ENCODE measurements around the gene PDLIM4. TPM values are rescaled to one million over a fixed set of nuclear protein-coding genes. Genes with fewer than 3 reads are reported as not detected.

PDLIM4 gene
- total and polyA plus RNA-seq, 2 experiments from 2014 or later, result 25.2 to 31.8 TPM

GRCh38 chr5:132233081-132233480, 24.4 kb upstream of the PDLIM4 start:
- Mint-ChIP-seq H3K9me3 (no peaks in the 10 kb centered on the region), H3K4me3 (no peak overlapping the region), H3K4me1 (peaks cover 2% of the 10 kb centered on the region; the same call in 1 of the 3 replicates), H3K27ac (no peak overlapping the region), H3K36me3 (ENCODE audit: low read depth) (no peaks in the 10 kb centered on the region), H3K27me3 (ENCODE audit: insufficient read depth, low read depth, poor library complexity) (peaks cover 19% of the 10 kb centered on the region)
- ATAC-seq (no peak), DNase-seq (ENCODE audit: low spot score) (no peak)
- peaks cover 8% of the 10 kb centered on the region; the same call in 1 of the 2 replicates for H3K27me3 ChIP-seq (ENCODE audit: insufficient read depth)
- H3K27ac ChIP-seq (ENCODE audit: low read depth), result no peak overlapping the region
- no peaks in the 10 kb centered on the region for H3K79me2 ChIP-seq (replicated peaks; ENCODE audit: insufficient read depth)
- no peaks in the 10 kb centered on the region for H3K36me3 ChIP-seq (ENCODE audit: insufficient read depth)
- no peaks in the 10 kb centered on the region for H3K9me2 ChIP-seq (ENCODE audit: insufficient read depth)
- H2AFZ ChIP-seq, result no peak overlapping the region
- no peaks in the 10 kb centered on the region for H4K20me1 ChIP-seq (replicated peaks; ENCODE audit: insufficient read depth)
- TF ChIP-seq, protein P1, sequence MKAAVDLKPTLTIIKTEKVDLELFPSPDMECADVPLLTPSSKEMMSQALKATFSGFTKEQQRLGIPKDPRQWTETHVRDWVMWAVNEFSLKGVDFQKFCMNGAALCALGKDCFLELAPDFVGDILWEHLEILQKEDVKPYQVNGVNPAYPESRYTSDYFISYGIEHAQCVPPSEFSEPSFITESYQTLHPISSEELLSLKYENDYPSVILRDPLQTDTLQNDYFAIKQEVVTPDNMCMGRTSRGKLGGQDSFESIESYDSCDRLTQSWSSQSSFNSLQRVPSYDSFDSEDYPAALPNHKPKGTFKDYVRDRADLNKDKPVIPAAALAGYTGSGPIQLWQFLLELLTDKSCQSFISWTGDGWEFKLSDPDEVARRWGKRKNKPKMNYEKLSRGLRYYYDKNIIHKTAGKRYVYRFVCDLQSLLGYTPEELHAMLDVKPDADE (IDR thresholded peaks at IDR 0.05), result no peak
- TF ChIP-seq POLR2AphosphoS5 (IDR thresholded peaks at IDR 0.05; ENCODE audit: low read depth), result no peak
- TF ChIP-seq, protein P2, sequence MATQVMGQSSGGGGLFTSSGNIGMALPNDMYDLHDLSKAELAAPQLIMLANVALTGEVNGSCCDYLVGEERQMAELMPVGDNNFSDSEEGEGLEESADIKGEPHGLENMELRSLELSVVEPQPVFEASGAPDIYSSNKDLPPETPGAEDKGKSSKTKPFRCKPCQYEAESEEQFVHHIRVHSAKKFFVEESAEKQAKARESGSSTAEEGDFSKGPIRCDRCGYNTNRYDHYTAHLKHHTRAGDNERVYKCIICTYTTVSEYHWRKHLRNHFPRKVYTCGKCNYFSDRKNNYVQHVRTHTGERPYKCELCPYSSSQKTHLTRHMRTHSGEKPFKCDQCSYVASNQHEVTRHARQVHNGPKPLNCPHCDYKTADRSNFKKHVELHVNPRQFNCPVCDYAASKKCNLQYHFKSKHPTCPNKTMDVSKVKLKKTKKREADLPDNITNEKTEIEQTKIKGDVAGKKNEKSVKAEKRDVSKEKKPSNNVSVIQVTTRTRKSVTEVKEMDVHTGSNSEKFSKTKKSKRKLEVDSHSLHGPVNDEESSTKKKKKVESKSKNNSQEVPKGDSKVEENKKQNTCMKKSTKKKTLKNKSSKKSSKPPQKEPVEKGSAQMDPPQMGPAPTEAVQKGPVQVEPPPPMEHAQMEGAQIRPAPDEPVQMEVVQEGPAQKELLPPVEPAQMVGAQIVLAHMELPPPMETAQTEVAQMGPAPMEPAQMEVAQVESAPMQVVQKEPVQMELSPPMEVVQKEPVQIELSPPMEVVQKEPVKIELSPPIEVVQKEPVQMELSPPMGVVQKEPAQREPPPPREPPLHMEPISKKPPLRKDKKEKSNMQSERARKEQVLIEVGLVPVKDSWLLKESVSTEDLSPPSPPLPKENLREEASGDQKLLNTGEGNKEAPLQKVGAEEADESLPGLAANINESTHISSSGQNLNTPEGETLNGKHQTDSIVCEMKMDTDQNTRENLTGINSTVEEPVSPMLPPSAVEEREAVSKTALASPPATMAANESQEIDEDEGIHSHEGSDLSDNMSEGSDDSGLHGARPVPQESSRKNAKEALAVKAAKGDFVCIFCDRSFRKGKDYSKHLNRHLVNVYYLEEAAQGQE (IDR thresholded peaks at IDR 0.05; ENCODE audit: unreplicated experiment), result no peak
- no peak overlapping the region for H3K4me3 ChIP-seq
- no peak overlapping the region for H3K4me2 ChIP-seq
- H3K4me1 ChIP-seq (ENCODE audit: insufficient read depth), result no peaks in the 10 kb centered on the region
- H3F3A ChIP-seq (replicated peaks; ENCODE audit: low read depth), result 0 out of 2 replicates have a peak, but pooled peaks cover 3% of the 10 kb centered on the region

GRCh38 chr5:132233811-132234683, 23.4 kb upstream of the PDLIM4 start:
- peaks cover 14% of the 10 kb centered on the region for H3K27me3 Mint-ChIP-seq (ENCODE audit: insufficient read depth, low read depth, poor library complexity)
- H3K4me1 Mint-ChIP-seq, result peaks cover under 1% of the 10 kb centered on the region; the same call in 1 of the 3 replicates
- Histone ChIP-seq H3K4me3 (no peak overlapping the region), H3K4me1 (ENCODE audit: insufficient read depth) (no peaks in the 10 kb centered on the region), H3K27ac (ENCODE audit: low read depth) (no peak overlapping the region), H3K36me3 (ENCODE audit: insufficient read depth) (no peaks in the 10 kb centered on the region), H3K27me3 (ENCODE audit: insufficient read depth) (peaks cover 3% of the 10 kb centered on the region; the same call in 1 of the 2 replicates), H3K79me2 (replicated peaks; ENCODE audit: insufficient read depth) (no peaks in the 10 kb centered on the region), H2AFZ (no peak overlapping the region), H3K4me2 (no peak overlapping the region), H4K20me1 (replicated peaks; ENCODE audit: insufficient read depth) (no peaks in the 10 kb centered on the region), H3K9me2 (ENCODE audit: insufficient read depth) (no peaks in the 10 kb centered on the region), H3F3A (replicated peaks; ENCODE audit: low read depth) (no peaks in the 10 kb centered on the region)
- H3K9me3 Mint-ChIP-seq, result no peaks in the 10 kb centered on the region
- no peaks in the 10 kb centered on the region for H3K36me3 Mint-ChIP-seq (ENCODE audit: low read depth)
- H3K4me3 Mint-ChIP-seq, result no peak overlapping the region
- no peak for ATAC-seq
- DNase-seq (ENCODE audit: low spot score), result no peak
- H3K27ac Mint-ChIP-seq, result no peak overlapping the region
- TF ChIP-seq EZH2phosphoT487 (IDR thresholded peaks at IDR 0.05; ENCODE audit: unreplicated experiment), result no peak
- TF ChIP-seq JUNB (IDR thresholded peaks at IDR 0.05; ENCODE audit: unreplicated experiment), result no peak
- TF ChIP-seq, protein P3, sequence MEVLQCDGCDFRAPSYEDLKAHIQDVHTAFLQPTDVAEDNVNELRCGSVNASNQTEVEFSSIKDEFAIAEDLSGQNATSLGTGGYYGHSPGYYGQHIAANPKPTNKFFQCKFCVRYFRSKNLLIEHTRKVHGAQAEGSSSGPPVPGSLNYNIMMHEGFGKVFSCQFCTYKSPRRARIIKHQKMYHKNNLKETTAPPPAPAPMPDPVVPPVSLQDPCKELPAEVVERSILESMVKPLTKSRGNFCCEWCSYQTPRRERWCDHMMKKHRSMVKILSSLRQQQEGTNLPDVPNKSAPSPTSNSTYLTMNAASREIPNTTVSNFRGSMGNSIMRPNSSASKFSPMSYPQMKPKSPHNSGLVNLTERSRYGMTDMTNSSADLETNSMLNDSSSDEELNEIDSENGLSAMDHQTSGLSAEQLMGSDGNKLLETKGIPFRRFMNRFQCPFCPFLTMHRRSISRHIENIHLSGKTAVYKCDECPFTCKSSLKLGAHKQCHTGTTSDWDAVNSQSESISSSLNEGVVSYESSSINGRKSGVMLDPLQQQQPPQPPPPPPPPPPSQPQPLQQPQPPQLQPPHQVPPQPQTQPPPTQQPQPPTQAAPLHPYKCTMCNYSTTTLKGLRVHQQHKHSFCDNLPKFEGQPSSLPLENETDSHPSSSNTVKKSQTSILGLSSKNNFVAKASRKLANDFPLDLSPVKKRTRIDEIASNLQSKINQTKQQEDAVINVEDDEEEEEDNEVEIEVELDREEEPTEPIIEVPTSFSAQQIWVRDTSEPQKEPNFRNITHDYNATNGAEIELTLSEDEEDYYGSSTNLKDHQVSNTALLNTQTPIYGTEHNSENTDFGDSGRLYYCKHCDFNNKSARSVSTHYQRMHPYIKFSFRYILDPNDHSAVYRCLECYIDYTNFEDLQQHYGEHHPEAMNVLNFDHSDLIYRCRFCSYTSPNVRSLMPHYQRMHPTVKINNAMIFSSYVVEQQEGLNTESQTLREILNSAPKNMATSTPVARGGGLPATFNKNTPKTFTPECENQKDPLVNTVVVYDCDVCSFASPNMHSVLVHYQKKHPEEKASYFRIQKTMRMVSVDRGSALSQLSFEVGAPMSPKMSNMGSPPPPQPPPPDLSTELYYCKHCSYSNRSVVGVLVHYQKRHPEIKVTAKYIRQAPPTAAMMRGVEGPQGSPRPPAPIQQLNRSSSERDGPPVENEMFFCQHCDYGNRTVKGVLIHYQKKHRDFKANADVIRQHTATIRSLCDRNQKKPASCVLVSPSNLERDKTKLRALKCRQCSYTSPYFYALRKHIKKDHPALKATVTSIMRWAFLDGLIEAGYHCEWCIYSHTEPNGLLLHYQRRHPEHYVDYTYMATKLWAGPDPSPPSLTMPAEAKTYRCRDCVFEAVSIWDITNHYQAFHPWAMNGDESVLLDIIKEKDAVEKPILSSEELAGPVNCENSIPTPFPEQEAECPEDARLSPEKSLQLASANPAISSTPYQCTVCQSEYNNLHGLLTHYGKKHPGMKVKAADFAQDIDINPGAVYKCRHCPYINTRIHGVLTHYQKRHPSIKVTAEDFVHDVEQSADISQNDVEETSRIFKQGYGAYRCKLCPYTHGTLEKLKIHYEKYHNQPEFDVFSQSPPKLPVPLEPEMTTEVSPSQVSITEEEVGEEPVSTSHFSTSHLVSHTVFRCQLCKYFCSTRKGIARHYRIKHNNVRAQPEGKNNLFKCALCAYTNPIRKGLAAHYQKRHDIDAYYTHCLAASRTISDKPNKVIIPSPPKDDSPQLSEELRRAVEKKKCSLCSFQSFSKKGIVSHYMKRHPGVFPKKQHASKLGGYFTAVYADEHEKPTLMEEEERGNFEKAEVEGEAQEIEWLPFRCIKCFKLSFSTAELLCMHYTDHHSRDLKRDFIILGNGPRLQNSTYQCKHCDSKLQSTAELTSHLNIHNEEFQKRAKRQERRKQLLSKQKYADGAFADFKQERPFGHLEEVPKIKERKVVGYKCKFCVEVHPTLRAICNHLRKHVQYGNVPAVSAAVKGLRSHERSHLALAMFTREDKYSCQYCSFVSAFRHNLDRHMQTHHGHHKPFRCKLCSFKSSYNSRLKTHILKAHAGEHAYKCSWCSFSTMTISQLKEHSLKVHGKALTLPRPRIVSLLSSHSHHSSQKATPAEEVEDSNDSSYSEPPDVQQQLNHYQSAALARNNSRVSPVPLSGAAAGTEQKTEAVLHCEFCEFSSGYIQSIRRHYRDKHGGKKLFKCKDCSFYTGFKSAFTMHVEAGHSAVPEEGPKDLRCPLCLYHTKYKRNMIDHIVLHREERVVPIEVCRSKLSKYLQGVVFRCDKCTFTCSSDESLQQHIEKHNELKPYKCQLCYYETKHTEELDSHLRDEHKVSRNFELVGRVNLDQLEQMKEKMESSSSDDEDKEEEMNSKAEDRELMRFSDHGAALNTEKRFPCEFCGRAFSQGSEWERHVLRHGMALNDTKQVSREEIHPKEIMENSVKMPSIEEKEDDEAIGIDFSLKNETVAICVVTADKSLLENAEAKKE (CRISPR knock-in tag; IDR thresholded peaks at IDR 0.05), result no peak
- TF ChIP-seq NANOG (IDR thresholded peaks at IDR 0.05; ENCODE audit: borderline replicate concordance), result no peak

All from GM23338 (cell line).